Esophagus muscularis mucosa (tissue), 3 donors: ENCODE data around the gene SETBP1.

Experiments
- CTCF ChIP-seq, 3 experiments: fragments of 200-600 bp in 2 of 3; fragments of 450-650 bp in 1 of 3; sonication (generic) in 2 of 3; IDR thresholded peaks; one replicate each; pipeline ENCODE4 v1.5.1; 2017 to 2019; ENCODE audit warnings: antibody characterized with exemption in 3 of 3, mild to moderate bottlenecking in 2 of 3, moderate library complexity in 1 of 3
- POLR2AphosphoS5 ChIP-seq, 2 donors: sonication (generic); formaldehyde crosslinking; IDR thresholded peaks; one replicate each; pipeline ENCODE4 v1.6.1; 2017; ENCODE audit warnings: antibody characterized with exemption in 2 of 2

DNA sequence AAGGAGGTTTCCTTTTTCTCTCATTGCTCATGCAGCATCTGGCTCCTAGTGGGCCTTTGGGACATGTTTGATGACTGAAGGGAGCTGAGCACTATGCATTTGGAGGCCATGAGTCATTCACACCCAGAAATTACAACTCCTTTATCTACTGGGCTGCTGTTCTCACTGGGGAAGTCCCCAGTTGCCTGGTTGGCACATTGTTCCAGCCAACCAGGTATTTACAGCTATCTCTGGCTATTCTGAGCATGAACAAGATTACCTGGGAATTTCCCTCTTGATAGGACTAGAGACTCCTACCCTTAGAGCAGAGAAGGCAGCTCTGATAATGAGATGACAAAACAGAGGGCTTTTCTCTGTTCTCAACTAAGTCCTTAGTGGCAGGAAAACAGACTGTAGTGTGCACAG lies 206.5 kb downstream of the SETBP1 start:
- TF ChIP-seq CTCF (IDR thresholded peaks at IDR 0.05) (no peak), POLR2AphosphoS5 (IDR thresholded peaks at IDR 0.05) (no peak)
